ENCODE results near the gene NOXO1.
A peak's percentile ranks its signal among the peaks of the same experiment; 100 is the strongest.

Gene NOXO1

DNA sequence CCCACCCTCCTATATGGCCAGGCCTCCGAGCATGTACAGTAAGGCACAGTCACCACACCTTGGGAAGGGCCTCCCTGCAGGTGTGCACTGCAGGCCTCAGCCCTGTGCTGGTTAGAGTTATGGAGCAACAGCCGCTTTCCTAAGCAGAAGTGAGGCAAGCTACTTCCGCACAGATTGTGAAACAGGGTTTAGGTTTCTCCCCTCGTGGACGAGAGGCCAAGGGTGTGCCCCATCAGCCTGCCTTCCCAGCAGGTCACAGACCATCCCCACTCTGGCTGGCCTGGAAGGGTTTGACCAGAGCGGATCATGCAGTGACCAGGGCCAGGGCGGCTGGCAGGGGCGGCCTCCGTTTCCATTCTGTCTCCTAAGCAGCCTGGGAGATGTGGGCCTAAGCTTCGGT, 43.0 kb downstream of the NOXO1 start:
- DNase-seq: no peak

DNA sequence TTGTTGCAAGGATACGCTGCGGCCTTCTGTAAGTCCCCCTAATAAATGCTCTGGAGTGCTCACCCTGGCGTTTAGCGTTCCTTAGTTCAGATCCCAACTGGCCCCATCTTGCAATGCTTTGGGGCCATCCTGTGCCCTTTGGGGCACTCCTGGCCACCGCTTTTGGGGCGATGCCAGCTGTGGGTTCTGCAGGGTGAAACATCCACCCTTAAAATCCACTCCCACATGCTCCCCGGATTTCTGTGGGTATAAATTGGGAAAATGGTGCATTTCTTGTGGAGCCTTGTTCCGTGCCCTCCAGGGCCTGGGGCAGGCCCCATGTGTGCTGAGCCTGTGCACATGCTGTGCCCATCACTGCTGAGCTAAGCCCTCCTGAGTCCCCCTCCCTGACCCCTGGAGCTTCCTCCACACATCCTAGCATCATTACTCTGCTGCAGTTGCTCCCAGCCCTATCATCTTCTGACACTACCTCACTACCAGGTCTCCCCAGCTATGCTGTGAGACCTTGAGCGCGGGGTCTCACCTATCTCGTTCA, 44.3 kb downstream of the NOXO1 start:
- DNase-seq: no peak

GRCh38 chr16:1933097-1933661, 48.1 kb downstream of the NOXO1 start:
- DNase-seq: no peak

DNA sequence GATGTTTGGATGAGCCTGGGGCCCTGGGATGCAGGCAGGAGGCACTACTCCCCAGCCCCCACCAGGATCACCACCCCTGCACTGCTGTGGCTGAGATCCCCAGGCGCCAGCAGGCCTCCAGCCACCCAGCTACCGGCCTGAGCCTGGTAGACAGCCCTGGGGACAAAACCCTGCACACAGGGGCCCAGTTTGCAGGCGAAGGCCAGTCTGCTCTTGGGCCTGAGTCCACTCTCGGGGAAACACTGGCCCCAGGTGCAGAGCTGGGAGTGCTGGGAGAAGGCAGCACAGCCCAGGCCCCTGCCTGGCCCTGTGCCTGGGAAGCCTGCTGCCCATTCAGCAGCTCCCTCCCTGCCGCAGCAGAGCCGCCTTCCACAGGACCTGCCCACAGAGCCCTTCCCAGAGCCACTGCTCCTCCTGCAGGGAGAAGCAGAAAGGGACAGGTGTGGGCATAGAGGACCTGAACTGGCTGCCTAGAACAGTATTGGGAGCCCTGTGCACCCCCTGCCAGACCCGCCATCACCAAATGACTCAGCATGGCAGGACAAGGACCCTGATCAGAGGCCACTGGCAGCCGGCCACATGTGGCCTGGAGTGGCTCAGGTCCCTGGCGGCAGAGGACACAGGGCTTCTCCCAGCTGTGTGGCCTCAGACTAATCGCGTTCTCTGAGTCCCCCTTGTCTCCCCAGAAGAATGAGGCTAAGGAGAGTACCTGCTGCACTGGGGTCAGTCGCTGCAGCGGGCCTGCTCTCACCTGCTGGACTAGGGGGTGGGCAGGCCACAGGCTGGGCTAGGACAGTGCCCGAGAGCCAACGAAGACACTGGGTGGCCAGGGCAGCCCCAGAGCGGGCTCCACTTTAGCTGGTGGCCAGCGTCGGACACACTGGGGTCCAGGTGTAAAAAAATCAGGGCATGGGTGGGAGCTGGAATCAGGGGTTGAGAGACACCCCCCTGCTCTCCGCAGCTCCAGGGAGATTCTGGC, 48.9 kb downstream of the NOXO1 start:
- DNase-seq: no peak

GRCh38 chr16:1930338-1930720, 50.9 kb downstream of the NOXO1 start:
- DNase-seq: no peak

DNA sequence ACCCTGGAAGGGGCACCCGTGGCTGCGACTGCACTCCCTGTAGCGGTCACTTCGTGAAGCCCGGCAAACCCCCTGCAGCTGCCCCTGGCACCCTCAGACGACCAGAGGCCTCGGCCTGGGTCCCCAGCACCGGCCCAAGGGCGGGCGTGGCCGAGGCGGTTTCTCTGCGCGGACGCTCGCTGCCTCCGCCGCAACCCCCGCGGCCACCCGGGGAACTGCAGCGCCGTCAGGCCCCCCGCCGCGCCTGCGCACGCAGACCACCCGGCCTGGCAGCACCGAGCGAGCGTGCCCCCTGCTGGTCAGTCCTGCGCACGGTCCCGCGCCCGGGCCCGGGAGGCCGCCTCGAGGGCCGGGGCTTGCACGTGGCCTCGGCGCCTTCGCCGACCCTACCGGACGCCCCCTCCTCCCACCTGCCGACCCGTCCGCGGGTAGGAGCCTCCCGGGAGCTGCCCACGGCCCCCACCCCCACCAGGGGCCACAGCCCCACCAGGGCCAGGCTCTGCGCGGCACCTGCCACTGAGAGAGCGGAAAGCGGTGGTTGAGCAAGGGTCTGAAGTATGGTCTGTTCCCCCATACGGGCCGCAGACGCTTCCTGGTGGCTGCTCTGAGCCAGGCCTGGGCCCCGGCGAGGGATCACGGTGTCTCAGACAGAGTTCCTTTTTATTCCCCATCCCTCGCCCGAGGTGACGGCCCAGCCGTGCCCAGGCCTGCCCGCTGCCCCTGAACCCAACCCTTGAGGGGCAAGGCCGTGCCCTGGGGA, 51.5 kb downstream of the NOXO1 start:
- peak; percentile 63 for DNase-seq

GRCh38 chr16:1929105-1929504, 52.2 kb downstream of the NOXO1 start:
- DNase-seq: no peak

Data from amniotic stem cell (primary cell).